GM19351 (cell line): ENCODE measurements around the gene ARL5A.
A peak's percentile ranks its signal among the peaks of the same experiment; 100 is the strongest.

Source experiments
- ATAC-seq: cut with Tn5 transposase; IDR thresholded peaks from one replicate; pipeline ENCODE4 v1.9.1; 2021; ENCODE audit warnings: mild to moderate bottlenecking, moderate library complexity; ENCODE audit not compliant: unreplicated experiment

ARL5A gene

GRCh38 chr2:151771599-151772358 lies 56.4 kb downstream of the ARL5A start:
- ATAC-seq: peak; percentile 91

DNA sequence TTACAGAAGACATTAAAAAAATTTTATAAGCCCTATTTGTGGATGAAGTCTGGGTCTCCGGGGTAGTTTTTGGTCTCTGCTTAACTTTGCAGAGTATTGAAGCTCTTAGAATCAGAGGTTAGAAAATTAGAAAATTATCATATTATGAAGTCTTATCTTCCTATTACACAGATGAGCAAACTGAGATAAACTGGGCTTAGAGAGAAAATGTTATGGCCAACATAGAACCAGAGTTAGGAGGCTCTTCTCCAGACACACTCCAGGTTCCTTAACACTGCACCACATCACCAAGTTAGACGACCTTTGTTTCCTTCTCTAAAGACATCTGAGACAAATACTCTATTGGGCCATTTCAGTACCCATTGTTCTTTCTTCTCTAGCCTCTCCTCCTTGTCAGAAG lies 57.2 kb downstream of the ARL5A start:
- peak; percentile 29 for ATAC-seq

GRCh38 chr2:151769606-151770005 lies 58.6 kb downstream of the ARL5A start:
- no peak for ATAC-seq

GRCh38 chr2:151767536-151767935 lies 60.7 kb downstream of the ARL5A start:
- ATAC-seq: no peak

DNA sequence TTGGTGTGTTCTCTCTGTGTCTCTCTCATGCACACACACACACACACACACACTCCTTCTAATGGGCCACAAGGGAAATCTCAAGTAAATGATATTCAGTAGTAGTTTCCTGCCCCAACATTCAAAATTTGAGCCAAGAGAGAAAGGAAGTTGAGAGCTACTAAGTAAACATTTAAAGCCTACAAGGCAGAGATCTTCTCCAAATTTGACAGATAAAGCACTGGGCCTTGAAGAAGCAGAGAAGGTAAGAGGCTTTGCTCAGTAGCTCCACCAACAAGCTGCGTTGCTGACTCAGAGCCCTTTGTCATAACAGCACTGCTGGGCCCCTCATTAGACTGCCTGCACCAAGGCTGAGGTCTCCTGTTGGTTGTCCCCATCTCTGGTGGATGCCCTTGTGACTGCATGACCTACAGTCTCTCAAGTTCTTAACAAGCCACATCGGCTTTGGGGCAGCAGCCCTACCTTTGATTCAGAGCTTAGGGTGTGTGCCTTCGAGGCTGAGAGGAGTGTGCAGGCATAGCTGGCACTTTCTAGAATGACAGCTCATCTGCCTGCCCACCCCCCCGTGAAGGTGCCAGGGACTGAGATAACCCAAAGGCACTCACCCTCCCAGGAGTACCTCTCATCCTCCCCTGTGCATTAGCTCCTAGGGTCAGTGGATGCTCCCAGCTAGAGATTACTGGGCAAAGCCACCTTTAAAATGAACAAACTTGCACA lies 61.6 kb downstream of the ARL5A start:
- ATAC-seq: peak; percentile 45

DNA sequence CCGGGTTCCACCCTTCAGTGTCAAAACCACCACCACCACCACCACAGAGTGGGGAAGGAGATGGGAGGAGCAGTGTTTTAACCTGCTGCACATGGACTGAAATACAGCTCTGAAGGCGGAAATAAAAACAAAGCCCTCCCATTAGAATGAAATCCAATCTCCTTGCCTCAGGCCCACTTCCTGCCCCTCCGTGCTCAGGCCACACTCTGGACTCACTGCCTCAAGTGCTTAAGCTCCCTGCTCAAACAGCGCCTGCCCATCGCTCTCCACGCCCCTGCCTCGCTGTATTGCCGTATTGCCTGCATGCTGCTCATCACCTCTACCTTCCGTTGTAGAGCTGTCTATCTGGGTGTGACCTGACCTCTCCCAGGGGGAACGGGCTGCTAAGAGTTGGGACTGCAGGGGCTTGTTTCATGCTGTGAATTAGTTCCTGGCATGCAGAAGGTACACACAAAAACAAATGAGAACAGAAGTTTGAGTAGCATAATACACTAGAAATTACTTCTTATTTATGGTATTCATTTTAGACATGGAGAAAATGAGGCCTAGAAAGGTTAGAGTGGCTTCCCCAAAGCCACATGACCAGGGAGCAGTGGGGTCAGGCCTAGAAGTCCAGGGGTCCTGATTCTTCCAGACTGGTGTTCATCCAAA lies 62.3 kb downstream of the ARL5A start:
- peak; percentile 46 for ATAC-seq

DNA sequence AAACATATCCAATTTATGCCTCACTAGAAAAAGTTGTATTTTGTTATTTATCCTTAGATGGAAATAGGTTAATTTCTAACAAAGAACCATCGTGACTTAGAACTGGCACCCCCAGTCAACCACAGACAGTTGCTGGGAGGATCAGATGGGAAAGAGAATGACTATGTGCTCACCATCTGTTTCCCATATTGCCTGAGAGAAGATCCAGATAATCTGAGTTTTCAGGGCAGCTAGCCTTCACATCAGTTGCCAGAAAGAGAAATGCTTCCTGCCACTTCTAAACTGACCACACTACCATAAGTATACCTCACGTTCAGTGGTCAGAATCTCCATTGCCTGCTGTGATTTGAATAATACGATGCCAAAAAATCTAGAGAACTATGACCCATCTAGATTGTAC lies 65.5 kb downstream of the ARL5A start:
- no peak for ATAC-seq

DNA sequence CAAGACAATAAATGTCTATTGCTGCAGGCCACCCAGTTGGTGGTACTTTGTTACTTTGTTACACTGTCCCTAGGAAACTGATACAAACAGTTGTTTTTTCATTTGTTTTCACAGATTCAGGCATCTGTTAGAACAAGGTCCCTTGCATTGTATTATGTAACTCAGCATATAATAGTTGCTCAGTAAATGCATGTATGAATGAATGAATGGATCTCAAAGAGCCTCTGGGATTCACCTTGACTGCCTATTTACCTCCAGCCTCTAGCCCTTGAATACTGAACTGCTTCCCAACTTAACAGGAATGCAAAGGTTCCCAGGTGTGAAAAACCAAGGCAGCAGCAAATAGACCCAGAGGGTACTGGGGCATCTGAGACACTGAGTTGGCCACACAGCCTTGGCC lies 66.5 kb downstream of the ARL5A start:
- no peak for ATAC-seq

DNA sequence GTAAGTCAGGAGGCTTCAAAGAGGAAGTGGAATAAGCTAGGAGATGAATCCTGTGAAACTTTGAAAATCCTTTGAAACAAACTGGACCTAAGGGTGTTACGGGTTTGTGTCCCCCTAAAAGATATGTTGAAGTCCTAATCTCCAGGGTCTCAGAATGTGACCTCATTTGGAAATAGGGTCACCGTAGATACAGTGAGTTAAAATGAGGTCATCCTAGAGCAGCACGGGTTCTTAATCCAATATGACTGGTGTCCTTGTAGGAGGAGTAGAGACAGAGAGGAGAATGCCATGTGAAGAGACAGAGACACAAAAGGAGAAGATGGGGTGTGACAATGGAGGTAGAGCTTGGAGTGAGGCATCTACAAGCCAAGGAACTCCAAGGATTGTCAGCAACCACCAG lies 67.0 kb downstream of the ARL5A start:
- ATAC-seq: no peak

GRCh38 chr2:151760139-151760650 lies 68.0 kb downstream of the ARL5A start:
- no peak for ATAC-seq

- no peak for ATAC-seq
Observed at GRCh38 chr2:151758744-151759143, 69.5 kb downstream of the ARL5A start.

DNA sequence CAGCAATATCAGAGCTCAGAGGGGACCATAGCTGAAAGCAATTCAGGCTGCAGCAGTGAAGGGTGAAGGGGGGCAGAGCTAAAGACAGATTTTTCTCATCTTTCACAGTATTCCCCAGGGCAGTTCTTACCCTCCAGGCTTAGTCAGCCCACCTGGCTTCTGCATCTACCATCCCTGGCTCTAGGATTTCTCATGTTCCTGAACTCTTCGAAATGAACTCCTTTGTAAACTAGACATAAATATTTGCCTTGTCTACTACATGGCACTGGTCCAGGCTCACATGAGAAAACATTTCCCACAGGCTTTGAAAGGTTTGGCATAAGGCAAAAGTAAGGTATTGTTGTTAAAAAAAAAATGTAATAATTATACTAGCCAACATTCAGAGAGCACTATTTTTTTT lies 70.4 kb downstream of the ARL5A start:
- ATAC-seq: no peak

DNA sequence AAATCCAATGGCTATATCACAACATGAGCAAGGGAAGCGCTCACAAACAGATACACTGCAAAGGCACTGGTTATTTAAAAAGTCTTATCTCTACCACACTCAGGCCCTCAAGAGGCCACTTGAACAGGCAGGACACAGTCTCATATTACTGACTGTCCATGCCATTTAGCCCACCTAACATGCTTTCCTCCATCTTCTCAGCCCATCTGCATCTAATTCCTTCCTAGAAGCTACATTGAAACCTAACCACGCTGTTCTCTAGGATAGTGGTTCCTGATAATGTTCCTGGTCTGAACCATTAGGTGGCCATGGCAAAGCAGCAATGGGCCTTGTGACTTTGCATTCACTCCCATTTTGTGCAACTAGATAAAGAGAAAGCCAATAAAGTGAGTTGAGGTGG lies 71.4 kb downstream of the ARL5A start:
- no peak for ATAC-seq

- no peak for ATAC-seq
Observed at GRCh38 chr2:151754253-151754897, 73.8 kb downstream of the ARL5A start.

GRCh38 chr2:151753540-151753939 lies 74.7 kb downstream of the ARL5A start:
- no peak for ATAC-seq
